22Rv1 (cell line): Measurements from ENCODE around the gene NT5C1B.

ENCODE experiments used
- H3K27ac ChIP-seq: fragments of 450-650 bp; 2 replicates; pipeline ENCODE4 v1.5.1; 2017
- CTCF ChIP-seq: fragments of 450-650 bp; IDR thresholded peaks from 2 replicates; pipeline ENCODE4 v1.5.1; 2017; ENCODE audit warnings: mild to moderate bottlenecking
- ZFX ChIP-seq: fragments of 450-650 bp; IDR thresholded peaks from 2 replicates; pipeline ENCODE4 v1.6.1; 2017; ENCODE audit warnings: antibody characterized with exemption, borderline replicate concordance

The NT5C1B gene

DNA sequence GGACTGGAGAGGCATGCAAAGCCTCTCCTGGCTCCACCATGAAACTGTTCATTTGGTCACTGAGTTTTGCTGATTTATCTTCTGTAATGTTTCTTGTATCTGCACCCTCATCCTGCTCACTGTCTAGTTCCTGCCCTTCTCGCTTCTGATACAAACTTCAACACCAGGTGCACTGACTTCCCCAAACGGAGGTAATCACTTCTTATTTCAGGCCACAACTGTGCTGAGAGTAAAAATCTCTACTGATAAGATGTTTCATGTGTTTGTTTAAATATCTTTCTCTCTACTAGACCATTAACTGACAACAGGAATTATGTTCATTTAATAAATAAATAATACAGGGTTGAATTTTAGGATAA, 10.9 kb upstream of the NT5C1B start:
- H3K27ac ChIP-seq = no peak overlapping the region
- TF ChIP-seq ZFX (no peak), CTCF (no peak)

DNA sequence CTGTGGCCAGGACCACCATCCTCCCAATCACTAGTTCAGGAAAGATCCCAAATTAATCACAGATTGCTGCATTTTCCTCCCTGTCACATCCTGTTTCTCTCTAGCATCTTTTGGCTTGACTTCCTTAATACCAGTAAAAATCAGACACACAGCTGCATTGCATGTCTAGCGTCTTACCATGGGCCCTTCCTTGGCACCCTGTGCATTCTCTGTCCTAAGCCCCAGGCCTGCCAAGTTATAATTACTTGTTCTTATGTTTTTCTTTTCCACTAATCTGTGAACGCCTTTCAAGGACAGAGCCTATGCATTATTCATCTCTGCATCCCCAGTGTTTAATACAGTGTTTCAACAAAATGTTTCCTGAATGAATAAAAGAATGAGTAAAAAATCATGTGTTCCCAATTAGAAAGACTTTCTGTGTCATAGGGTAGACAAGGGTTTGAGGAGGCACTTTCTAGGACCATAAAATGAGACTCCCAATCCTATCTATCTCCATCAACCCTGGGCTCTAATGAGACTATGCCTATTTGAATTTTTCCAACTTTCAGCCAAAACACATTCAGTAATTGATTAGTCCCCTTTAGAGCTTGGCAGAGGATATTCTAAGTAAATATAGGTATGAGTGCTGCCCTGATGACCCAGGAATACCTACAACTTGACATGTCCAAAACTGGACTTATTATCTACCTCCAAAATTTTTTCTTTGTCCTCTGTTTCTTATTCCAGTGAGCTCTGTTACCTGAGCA, 10.3 kb upstream of the NT5C1B start:
- no peak overlapping the region for H3K27ac ChIP-seq
- TF ChIP-seq ZFX = no peak

GRCh38 chr2:18598848-18599484, 9.6 kb upstream of the NT5C1B start:
- TF ChIP-seq CTCF = no peak

GRCh38 chr2:18597618-18598017, 8.2 kb upstream of the NT5C1B start:
- TF ChIP-seq CTCF (no peak), ZFX (no peak)
- no peak overlapping the region for H3K27ac ChIP-seq

More at GRCh38 chr2:18598848-18599484, 9.6 kb upstream of the NT5C1B start:
- no peak overlapping the region for H3K27ac ChIP-seq

GRCh38 chr2:18596993-18597392, 7.6 kb upstream of the NT5C1B start:
- TF ChIP-seq ZFX (no peak), CTCF (no peak)
- no peak overlapping the region for H3K27ac ChIP-seq

DNA sequence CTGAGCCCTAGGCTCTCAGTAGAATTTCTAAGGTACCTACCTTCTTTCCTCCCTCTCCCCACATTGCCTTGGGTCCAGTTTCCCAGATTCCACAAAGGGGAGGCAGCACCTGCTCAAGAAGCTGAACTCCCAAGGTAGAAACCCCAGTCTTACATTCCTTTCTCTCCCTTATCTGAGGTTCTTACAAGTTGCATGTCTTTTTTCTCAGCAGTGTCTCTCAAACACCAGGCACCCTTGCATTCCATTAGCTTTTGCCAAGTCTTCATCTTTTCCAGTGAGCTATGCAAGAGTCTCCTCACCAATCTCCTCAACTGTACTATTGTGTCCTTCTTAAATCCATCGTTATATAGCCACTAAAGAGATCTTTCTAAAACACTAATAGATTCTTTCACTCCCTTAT, 4.1 kb upstream of the NT5C1B start:
- TF ChIP-seq ZFX (no peak), CTCF (no peak)
- no peak overlapping the region for H3K27ac ChIP-seq

- no peak overlapping the region for H3K27ac ChIP-seq
- TF ChIP-seq ZFX = no peak
- TF ChIP-seq CTCF = no peak
Observed at GRCh38 chr2:18592372-18592771, 3.0 kb upstream of the NT5C1B start.

DNA sequence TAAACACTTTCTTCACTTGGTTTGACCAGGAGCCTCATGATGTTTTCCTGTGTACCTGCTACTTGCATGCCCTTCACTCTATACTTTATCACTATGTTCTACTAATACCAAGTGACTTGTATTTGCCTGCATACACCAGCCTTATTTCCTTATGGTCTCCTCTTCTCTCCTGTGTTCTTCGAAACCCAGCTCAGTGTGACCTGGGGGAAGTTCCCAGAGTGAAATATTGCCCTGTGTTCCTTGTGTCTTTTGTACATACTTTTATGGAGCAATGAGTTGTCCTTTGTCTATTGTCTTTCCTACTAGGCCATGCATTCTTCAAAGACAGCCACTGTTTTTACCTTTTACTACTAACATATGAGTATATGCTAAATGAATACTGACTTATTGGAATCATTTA, 567 bp downstream of the NT5C1B start:
- TF ChIP-seq CTCF (no peak), ZFX (no peak)
- no peak overlapping the region for H3K27ac ChIP-seq
